Measurements from ENCODE around the gene PSMB5. TPM values are rescaled to one million over a fixed set of nuclear protein-coding genes. Genes with fewer than 3 reads are reported as not detected.

The PSMB5 gene
- total and polyA plus RNA-seq, 3 experiments from 2014 or later: 37.1 to 198 (median 186) TPM

Other genes starting within 250 kb of the PSMB5 start
- under 1 TPM; 0.70 to 0.75 TPM for gene SLC7A7, start 219.5 kb downstream of the PSMB5 start, total RNA-seq
- not detected for gene SLC7A7, start 219.5 kb downstream of the PSMB5 start, polyA plus RNA-seq
- gene MRPL52, start 205.0 kb downstream of the PSMB5 start, total RNA-seq: 100 to 1,000 TPM; 181 to 185 TPM
- gene MRPL52, start 205.0 kb downstream of the PSMB5 start, polyA plus RNA-seq: 139 TPM
- gene MMP14, start 198.3 kb downstream of the PSMB5 start, total RNA-seq: 1 to 10 TPM; 1.4 to 1.7 TPM
- gene MMP14, start 198.3 kb downstream of the PSMB5 start, polyA plus RNA-seq: not detected
- gene LRP10, start 163.2 kb downstream of the PSMB5 start, total RNA-seq: 10 to 100 TPM; 33.4 to 38.1 TPM
- 105 TPM for gene LRP10, start 163.2 kb downstream of the PSMB5 start, polyA plus RNA-seq
- under 1 TPM; 0.33 TPM for gene REM2, start 151.7 kb downstream of the PSMB5 start, total RNA-seq
- gene REM2, start 151.7 kb downstream of the PSMB5 start, polyA plus RNA-seq: 1.0 TPM
- gene RBM23, start 115.8 kb downstream of the PSMB5 start, total RNA-seq: 10 to 100 TPM; 83.6 to 88.8 TPM
- 50.3 TPM for gene RBM23, start 115.8 kb downstream of the PSMB5 start, polyA plus RNA-seq
- 100 to 1,000 TPM; 191 to 200 TPM for gene PRMT5, start 105.5 kb downstream of the PSMB5 start, total RNA-seq
- gene PRMT5, start 105.5 kb downstream of the PSMB5 start, polyA plus RNA-seq: 41.3 TPM
- gene HAUS4, start 77.8 kb downstream of the PSMB5 start, total RNA-seq: 10 to 100 TPM; 43.3 to 48.3 TPM
- gene HAUS4, start 77.8 kb downstream of the PSMB5 start, polyA plus RNA-seq: 24.6 TPM
- gene AJUBA, start 52.3 kb downstream of the PSMB5 start, total RNA-seq: 1 to 10 TPM in 1 of 2 experiments, under 1 TPM in 1; 0.90 to 1.2 TPM
- 0.64 TPM for gene AJUBA, start 52.3 kb downstream of the PSMB5 start, polyA plus RNA-seq
- gene C14orf93, start 24.8 kb downstream of the PSMB5 start, total RNA-seq: 1 to 10 TPM; 7.5 to 8.3 TPM
- gene C14orf93, start 24.8 kb downstream of the PSMB5 start, polyA plus RNA-seq: 5.8 TPM
- gene PSMB11, start 7.3 kb upstream of the PSMB5 start, total RNA-seq: not detected
- gene PSMB11, start 7.3 kb upstream of the PSMB5 start, polyA plus RNA-seq: not detected
- gene CDH24, start 22.6 kb upstream of the PSMB5 start, total RNA-seq: under 1 TPM; 0.82 to 0.88 TPM
- 0.36 TPM for gene CDH24, start 22.6 kb upstream of the PSMB5 start, polyA plus RNA-seq
- 100 to 1,000 TPM; 195 to 198 TPM for gene ACIN1, start 60.2 kb upstream of the PSMB5 start, total RNA-seq
- gene ACIN1, start 60.2 kb upstream of the PSMB5 start, polyA plus RNA-seq: 15.1 TPM
- 10 to 100 TPM; 52.5 to 55.6 TPM for gene C14orf119, start 60.6 kb upstream of the PSMB5 start, total RNA-seq
- 112 TPM for gene C14orf119, start 60.6 kb upstream of the PSMB5 start, polyA plus RNA-seq
- gene CIROP, start 70.1 kb upstream of the PSMB5 start, total RNA-seq: not detected
- gene CIROP, start 70.1 kb upstream of the PSMB5 start, polyA plus RNA-seq: not detected
- under 1 TPM; 0.16 to 0.22 TPM for gene CEBPE, start 84.4 kb upstream of the PSMB5 start, total RNA-seq
- gene CEBPE, start 84.4 kb upstream of the PSMB5 start, polyA plus RNA-seq: not detected
- gene SLC7A8, start 148.8 kb upstream of the PSMB5 start, total RNA-seq: 1 to 10 TPM; 1.4 to 2.5 TPM
- 0.51 TPM for gene SLC7A8, start 148.8 kb upstream of the PSMB5 start, polyA plus RNA-seq
- gene RNF212B, start 203.0 kb upstream of the PSMB5 start, total RNA-seq: not detected
- gene RNF212B, start 203.0 kb upstream of the PSMB5 start, polyA plus RNA-seq: not detected